Urinary bladder (tissue), 4 donors: ENCODE data around the gene NFKBIE. TPM values are rescaled to one million over a fixed set of nuclear protein-coding genes. Genes with fewer than 3 reads are reported as not detected.
"Not testable (repeated sequence)": the region's sequence is repeated elsewhere in the genome, so short reads cannot be mapped to it uniquely, and the experiment has no call there.

Source experiments
- DNase-seq: peaks from one replicate; pipeline ENCODE4 v3.0.0-alpha.2; 2015; ENCODE audit errors: extremely low spot score
- H3K27ac ChIP-seq: one replicate; pipeline ENCODE4 v1.5.1; 2013; ENCODE audit warnings: low read depth, mild to moderate bottlenecking, moderate library complexity
- H3K36me3 ChIP-seq: one replicate; pipeline ENCODE4 v1.6.1; 2013; ENCODE audit warnings: mild to moderate bottlenecking, moderate library complexity; ENCODE audit not compliant: insufficient read depth
- H3K4me1 ChIP-seq: one replicate; pipeline ENCODE4 v1.6.1; 2013; ENCODE audit warnings: mild to moderate bottlenecking, moderate library complexity; ENCODE audit not compliant: insufficient read depth
- H3K4me3 ChIP-seq: one replicate; pipeline ENCODE4 v1.5.1; 2013; ENCODE audit warnings: low read depth, low read length
- WGBS: extraction: QIAGEN DNeasy Blood & Tissue Kit; methylation state at CpG from one replicate; pipeline ENCODE4 v1.1.7; 2013; 5-methylcytosine and 5-hydroxymethylcytosine counted together
- polyA plus RNA-seq: library from polyadenylated mRNA; stranded (reverse); fragments of 200-250 nt; gene quantifications from one replicate; pipeline ENCODE4 v1.2.3, GENCODE V29; 2013
- total RNA-seq: library from RNA; depleted of rRNA; stranded (reverse); fragments of >200 nt; gene quantifications from one replicate; pipeline ENCODE4 v1.2.3, GENCODE V29; 2014
- donor health status: healthy with polysubstance abuse.
- donor health status: healthy.

NFKBIE gene
- total and polyA plus RNA-seq, 2 donors, result 2.6 to 5.5 TPM

DNA sequence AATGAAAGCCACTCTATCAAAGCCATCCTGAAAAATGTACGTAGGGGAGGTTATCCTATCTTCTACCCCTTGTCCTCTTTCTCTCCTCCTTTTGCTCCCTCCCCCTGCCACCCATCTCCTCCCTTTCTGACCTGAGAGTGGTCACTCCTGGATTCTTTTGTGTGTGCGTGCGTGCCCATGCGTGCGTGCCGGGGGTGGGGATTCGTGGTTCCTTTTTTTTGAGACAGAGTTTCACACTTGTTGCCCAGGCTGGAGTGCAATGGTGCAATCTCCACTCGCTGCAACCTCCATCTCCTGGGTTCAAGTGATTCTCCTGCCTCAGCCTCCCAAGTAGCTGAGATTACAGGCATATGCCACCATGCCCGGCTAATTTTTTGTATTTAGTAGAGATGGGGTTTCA, 33.9 kb downstream of the NFKBIE start:
- DNase-seq, H3K36me3 ChIP-seq, H3K27ac ChIP-seq, H3K4me1 ChIP-seq, H3K4me3 ChIP-seq: not testable (repeated sequence)
- WGBS, result 83% methylated on average over 9 of the region's 9 CpGs

DNA sequence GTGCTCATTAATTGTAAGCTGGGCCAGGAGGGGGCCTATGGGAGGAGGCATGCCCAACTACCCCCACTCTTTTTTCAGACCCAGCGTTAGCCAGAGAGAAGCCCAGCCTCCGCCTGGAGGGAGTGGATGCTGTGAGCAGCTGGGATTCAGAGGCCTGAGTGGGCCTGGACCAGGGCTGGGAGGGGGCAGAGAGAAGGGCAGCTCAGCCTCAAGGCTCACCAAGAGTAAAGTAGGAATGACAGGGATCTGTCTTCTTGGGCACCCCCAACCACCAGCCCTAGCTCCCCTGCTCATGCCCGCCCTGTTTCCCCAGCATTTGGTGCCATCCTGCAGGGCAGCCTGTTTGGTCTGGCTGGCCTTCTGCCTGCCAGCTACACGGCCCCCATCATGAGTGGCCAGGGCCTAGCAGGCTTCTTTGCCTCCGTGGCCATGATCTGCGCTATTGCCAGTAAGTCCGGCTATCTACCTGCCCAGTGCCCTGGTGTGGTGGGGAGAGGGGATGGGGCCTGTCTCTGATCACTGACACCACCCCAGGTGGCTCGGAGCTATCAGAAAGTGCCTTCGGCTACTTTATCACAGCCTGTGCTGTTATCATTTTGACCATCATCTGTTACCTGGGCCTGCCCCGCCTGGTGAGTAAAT, 35.2 kb downstream of the NFKBIE start:
- Histone ChIP-seq H3K4me3 (no peak overlapping the region), H3K27ac (no peak overlapping the region), H3K4me1 (no peaks in the 10 kb centered on the region), H3K36me3 (no peaks in the 10 kb centered on the region)
- 92% methylated on average over 10 of the region's 10 CpGs for WGBS
- no peak for DNase-seq

DNA sequence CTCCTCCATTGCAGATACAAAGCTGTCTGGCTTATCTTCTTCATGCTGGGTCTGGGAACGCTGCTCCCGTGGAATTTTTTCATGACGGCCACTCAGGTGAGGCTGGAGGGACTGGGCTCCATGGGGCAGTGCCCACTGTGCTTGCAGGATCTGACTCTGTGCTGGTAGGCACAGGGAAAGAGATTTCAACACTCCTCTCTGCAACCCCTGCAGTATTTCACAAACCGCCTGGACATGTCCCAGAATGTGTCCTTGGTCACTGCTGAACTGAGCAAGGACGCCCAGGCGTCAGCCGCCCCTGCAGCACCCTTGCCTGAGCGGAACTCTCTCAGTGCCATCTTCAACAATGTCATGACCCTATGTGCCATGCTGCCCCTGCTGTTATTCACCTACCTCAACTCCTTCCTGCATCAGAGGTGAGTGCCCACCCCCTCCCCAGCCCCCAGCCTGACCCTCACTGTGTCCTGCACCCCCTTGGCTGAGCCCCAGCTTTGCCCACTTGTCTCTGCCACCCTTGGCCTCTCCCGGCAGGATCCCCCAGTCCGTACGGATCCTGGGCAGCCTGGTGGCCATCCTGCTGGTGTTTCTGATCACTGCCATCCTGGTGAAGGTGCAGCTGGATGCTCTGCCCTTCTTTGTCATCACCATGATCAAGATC, 35.8 kb downstream of the NFKBIE start:
- H3K4me1 ChIP-seq, result no peaks in the 10 kb centered on the region
- no peaks in the 10 kb centered on the region for H3K36me3 ChIP-seq
- DNase-seq, result no peak
- WGBS, result 90% methylated on average over 11 of the region's 11 CpGs
- no peak overlapping the region for H3K27ac ChIP-seq
- H3K4me3 ChIP-seq, result no peak overlapping the region

DNA sequence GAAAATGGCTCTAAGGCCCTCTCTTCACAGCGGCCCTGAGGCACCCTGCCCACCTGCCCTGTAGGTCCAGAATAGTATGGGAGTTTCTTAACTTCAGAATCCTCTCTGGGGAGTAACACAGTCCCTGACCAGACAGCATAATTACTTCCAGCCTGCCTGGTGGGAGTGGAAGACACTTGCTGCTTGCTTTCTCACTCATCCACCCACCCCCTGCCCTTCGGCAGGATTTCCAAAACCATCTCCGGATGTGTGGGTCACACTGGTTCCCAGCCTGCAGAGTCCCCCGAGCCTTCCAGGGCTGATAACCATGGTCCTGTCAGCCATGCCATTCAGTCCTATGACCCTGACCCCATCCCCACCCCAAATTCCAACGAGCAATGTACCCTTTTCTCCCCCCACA, 36.5 kb downstream of the NFKBIE start:
- Histone ChIP-seq H3K27ac (no peak overlapping the region), H3K36me3 (no peaks in the 10 kb centered on the region), H3K4me1 (no peaks in the 10 kb centered on the region), H3K4me3 (no peak overlapping the region)
- no peak for DNase-seq
- 74% methylated on average over 5 of the region's 5 CpGs for WGBS

DNA sequence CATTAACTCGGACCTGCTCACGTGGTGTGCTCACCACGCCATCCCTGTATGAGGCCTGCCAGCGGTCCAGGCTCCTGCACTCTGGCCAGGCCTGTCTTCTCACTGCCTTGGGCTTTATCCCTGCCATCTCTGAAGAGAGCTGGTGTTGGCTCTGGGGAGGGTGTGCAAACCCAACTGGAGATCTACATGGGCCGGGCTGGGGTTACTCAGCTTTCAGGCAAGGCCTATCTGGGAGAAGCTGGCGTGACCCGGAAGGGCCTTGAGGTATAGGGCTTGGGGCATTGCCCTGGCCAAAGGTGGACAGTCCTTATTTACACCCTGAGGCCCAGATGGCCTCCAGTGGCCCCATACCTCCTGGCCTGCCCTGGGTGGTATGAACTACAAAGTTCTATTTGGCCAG, 36.9 kb downstream of the NFKBIE start:
- Histone ChIP-seq H3K36me3 (no peaks in the 10 kb centered on the region), H3K4me1 (no peaks in the 10 kb centered on the region), H3K4me3 (no peak overlapping the region), H3K27ac (no peak overlapping the region)
- WGBS, result 85% methylated on average over 7 of the region's 7 CpGs
- DNase-seq, result no peak

DNA sequence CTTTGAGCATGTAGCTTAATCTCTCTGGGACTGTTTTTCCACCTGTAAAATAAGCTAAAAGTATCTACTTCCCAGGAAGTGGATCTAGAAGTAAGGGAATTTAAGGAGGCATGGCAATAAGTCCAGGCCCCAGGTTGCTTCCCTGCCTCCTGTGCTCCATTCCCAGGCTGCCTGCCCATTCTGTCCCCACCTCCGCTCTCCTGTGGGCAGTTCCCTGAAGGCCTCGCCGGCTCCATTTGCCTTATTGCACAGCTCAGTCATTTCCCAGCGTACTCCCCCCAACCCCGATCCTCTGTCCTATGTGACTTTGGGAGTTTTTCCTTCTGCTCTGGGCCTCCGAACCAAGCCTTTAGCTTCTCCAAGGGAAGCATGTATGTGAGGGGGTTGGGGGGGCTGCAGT, 37.3 kb downstream of the NFKBIE start:
- Histone ChIP-seq H3K27ac (no peak overlapping the region), H3K4me3 (no peak overlapping the region), H3K36me3 (no peaks in the 10 kb centered on the region), H3K4me1 (no peaks in the 10 kb centered on the region)
- no peak for DNase-seq
- 75% methylated on average over 6 of the region's 6 CpGs for WGBS

DNA sequence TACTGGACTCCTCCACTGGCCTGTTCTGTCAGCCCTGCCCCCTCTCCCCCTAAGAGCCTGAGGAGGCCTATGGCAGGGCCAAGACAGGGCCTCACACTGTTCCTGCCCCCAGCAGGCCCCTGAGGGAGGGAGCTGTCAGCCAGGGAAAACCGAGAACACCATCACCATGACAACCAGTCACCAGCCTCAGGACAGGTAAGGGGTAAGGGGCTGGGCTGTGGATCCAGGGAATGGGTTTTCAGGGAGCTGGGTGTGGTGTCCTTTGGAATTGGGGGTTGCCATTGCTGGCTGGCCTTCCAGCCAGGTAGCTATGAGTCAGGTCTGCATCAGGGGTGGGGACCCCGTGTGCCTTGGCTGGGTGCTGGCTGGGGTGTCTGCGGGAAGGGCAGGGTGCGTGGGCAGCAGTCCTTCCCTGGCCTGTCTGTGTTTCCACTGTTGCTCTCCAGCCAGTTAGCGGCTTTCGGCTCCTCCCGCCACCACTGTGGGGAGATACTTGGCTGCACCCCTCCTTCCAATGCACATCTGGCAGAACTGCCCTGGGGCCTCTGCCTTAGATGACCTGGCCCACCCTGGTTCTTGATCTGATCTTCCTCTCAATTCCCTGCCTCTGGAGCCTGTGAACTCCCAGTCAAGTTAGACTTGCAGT, 38.1 kb downstream of the NFKBIE start:
- DNase-seq, result no peak
- H3K4me3 ChIP-seq, result no peak overlapping the region
- 51% methylated on average over 7 of the region's 7 CpGs for WGBS
- no peaks in the 10 kb centered on the region for H3K4me1 ChIP-seq
- H3K36me3 ChIP-seq, result no peaks in the 10 kb centered on the region
- H3K27ac ChIP-seq, result no peak overlapping the region

DNA sequence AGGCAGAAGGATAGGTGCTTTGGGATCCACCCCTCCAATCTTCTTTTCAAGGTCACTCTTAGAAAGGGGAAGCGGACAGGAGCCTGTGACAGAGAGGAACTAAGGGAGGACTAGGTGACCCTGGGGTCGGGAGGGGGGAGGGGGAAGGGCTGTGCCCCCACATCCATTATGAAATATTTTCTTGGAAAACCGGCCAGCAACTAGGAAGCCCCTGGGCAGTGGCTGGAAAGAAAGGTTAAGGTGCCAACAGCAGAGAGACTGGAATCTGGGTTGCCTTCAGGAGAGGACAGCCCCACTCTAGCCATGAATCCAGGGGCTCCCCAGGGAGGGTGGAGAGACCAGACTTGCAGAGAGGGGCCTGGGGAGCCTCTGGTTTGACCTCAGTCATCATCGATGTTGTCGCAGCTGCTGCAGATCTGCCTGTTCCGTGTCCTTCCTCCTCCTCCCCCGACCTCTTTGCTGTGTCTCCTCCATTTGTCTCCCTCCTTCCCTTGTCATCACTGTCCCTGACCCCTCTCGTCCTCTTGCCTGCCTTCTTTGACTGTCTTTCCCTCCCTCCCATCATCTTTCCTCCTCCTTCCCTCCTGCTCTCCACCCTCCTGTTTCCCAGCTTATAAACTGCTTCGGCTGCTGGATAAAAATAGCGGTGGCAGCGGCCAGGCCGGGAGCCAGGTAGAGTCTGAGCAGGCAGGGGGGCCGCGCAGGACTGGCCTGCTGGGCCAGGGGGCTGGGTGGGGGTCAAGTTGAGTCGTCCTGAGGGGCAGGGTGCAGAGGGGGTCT, 38.8 kb downstream of the NFKBIE start:
- no peak for DNase-seq
- 42% methylated on average over 15 of the region's 15 CpGs for WGBS
- no peak overlapping the region for H3K27ac ChIP-seq
- no peaks in the 10 kb centered on the region for H3K4me1 ChIP-seq
- H3K36me3 ChIP-seq, result no peaks in the 10 kb centered on the region
- no peak overlapping the region for H3K4me3 ChIP-seq

DNA sequence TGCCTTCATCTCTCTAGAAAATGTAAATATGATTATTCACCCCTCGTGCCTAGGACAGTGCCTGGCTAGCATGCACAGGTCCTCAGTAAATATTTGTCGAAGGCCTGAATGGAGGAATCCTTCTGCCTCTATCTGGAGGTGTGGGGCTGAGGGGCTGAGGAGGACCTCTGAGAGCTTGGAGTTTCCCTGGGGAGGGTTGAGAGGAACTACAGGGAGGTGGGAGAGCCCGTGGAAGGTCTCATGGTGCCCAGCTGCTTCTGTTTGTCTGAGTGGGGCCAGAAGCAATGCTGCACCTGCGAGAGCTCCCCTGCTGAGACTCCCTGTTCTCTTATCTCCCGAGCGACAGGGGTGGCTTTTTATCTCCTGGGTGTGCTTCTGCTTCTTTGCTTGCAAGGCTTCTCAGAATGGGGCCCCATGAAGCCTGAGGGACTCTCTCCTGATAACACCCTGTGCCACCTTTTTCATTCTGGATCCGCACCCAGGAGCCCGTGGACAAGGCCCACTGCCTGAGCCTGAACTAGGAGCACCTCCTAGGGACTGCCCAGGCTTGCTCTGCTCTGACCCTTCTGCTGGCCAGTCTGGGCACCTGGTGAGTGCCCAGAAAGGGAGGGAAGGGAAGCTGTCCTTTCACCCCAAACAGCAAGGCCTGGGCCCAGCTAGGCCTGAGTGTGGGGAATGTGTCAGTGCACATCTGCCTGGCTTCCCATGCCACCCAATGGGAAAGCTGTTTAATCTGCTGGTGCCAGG, 39.6 kb downstream of the NFKBIE start:
- DNase-seq, result no peak
- H3K4me3 ChIP-seq, result no peak overlapping the region
- 87% methylated on average over 8 of the region's 8 CpGs for WGBS

DNA sequence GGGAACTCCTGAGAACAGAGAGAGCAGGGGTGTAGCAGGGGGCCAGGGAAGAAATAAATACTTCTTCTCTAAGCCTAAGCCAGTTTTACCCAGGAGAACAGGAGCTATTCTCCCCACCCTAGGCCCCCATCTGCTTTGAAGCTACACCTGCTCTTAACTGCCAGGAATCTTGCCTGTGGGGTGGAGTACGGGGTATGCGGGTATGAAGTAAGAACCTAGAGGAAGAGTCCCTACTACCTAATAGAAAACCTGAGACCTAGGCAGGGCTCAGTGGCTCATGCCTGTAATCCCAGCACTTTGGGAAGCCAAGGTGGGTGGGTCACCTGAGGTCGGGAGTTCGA, 40.4 kb downstream of the NFKBIE start:
- no peaks in the 10 kb centered on the region for H3K4me1 ChIP-seq
- H3K36me3 ChIP-seq, result no peaks in the 10 kb centered on the region
- WGBS, result 90% methylated on average over 4 of the region's 4 CpGs
- DNase-seq, result no peak
- no peak overlapping the region for H3K4me3 ChIP-seq
- no peak overlapping the region for H3K27ac ChIP-seq

More for the DNA sequence above, 39.6 kb downstream of the NFKBIE start:
- H3K4me1 ChIP-seq, result no peaks in the 10 kb centered on the region
- no peak overlapping the region for H3K27ac ChIP-seq
- H3K36me3 ChIP-seq, result no peaks in the 10 kb centered on the region

DNA sequence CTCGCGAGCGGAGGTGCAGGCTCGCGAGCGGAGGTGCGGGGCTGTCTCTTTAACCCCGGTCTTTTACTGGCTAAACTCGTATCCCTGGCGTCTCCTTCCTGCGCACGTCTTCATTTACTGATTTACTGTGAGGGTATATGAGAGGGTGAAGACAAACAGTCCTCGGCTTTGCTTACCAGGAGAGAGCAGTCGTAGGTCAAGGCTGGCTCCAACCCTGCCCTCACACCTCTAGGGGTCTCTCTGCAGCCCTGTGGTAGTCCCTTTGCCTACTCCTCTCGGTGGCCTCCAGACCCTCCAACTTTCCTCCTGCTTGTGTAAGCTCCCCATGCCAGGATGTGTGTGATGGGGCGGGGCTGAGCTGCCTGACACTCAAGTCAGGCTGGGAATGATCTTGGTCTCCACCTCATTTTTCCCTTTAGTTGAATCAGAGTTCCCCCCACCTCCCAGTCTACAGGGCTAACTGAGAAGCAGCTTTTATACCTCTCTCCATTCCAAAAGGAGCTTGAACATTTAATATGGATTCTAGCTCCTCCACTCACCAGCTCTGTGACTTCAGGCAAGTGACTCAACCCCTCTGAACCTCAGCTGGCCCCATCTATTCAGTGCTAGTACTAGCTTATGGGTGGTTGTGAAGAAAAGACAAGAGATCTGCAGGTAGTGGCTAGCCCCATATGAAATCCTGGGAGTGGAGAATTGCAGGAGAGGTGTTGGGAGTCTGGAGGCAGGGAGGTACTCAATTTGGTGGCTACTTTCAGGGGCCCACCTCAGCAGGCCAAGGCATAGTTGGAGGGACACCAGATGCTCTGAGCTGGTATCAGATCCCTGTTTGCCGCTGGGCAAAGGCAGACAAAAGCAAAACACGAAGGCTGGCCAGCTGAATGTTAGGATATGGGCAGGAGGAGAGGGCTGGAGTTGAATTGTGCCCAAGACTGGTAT, 41.1 kb downstream of the NFKBIE start:
- 11% methylated on average over 18 of the region's 18 CpGs for WGBS
- no peak for DNase-seq
- no peaks in the 10 kb centered on the region for H3K4me1 ChIP-seq
- H3K36me3 ChIP-seq, result no peaks in the 10 kb centered on the region
- H3K4me3 ChIP-seq, result peak overlapping the region; percentile 48
- H3K27ac ChIP-seq, result no peak overlapping the region

DNA sequence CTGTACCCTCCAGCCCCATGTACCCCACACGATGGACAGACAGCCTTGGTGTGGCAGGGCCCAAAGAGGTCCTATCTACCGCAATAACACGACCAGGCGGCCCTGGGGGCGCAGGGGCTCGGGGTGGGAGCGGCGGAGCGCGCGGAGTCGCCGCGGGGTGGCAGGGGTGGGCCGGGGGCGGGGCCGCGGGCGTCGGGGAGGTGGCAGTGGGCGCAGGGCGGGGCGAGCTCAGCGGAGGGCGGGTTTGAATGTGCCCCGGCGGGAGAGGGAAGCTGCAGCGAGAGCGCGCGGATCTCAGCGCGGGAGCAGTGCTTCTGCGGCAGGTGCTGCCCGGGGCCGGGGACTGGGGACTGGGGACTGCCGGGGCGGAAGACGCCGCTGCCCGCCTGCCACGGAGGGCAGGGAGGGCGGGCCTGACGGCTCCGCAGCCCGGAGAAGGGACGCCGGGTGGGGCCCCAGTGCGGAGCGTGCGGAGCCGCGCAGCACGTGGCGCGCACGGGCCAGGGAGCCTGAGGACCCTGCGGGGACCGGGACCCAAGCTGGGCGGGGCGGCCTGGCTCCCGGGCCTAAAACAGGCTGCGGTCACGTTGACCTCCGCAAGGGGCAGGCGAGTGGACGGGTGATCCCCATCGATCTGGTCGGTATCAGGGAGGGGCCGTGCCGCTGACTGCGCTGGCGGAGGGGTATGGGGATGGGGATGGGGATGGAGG, 41.9 kb downstream of the NFKBIE start, which contains the start of gene SLC29A1:
Gene SLC29A1 (plus strand): TSS at position 277 of the 710 bp plus-strand sequence. CDS start 3,719 bp downstream, outside the sequence.
- Histone ChIP-seq H3K4me1 (no peaks in the 10 kb centered on the region), H3K27ac (peak within 1 kb of the TSS; percentile 63), H3K4me3 (peak within 1 kb of the TSS; percentile 48), H3K36me3 (no peaks in the 10 kb centered on the region)
- 1% methylated on average over 72 of the region's 73 CpGs for WGBS
- no peak for DNase-seq
